Activated CD8-positive, alpha-beta T cell treated with anti-CD3 and anti-CD28 coated beads for 36 hours (primary cell): ENCODE results near the gene ARMC9. TPM values are rescaled to one million over a fixed set of nuclear protein-coding genes. Genes with fewer than 3 reads are reported as not detected.

Experiments
- ATAC-seq: fragments of 200-7000 bp; cut with Tn5 transposase; one replicate; pipeline ENCODE4 v1.10.0; 2021; ENCODE audit warnings: mild to moderate bottlenecking, moderate library complexity
- CTCF ChIA-PET: fragments of 350-600 bp; sonication (Branson Sonifier 250); formaldehyde crosslinking; loops from one replicate; lab custom pipeline; 2021; ENCODE audit warnings: antibody characterized with exemption; lab: Charles Lee
- POLR2A ChIA-PET: fragments of 350-600 bp; sonication (Branson Sonifier 250); formaldehyde crosslinking; loops from one replicate; lab custom pipeline; 2021; ENCODE audit warnings: antibody characterized with exemption; lab: Charles Lee
- DNase-seq: peaks from one replicate; pipeline ENCODE4 v3.0.0-alpha.2; 2020
- H3K27ac Mint-ChIP-seq: one replicate; pipeline ENCODE4 v1.8.0; 2021; ENCODE audit warnings: mild to moderate bottlenecking, mixed read lengths
- H3K27me3 Mint-ChIP-seq: one replicate; pipeline ENCODE4 v1.8.0; 2021; ENCODE audit warnings: mixed read lengths
- H3K36me3 Mint-ChIP-seq: one replicate; pipeline ENCODE4 v1.8.0; 2021; ENCODE audit warnings: low read depth, mixed read lengths
- H3K4me1 Mint-ChIP-seq: one replicate; pipeline ENCODE4 v1.8.0; 2021; ENCODE audit warnings: low read depth, mixed read lengths
- H3K4me3 Mint-ChIP-seq: one replicate; pipeline ENCODE4 v1.8.0; 2021; ENCODE audit warnings: mild to moderate bottlenecking, moderate library complexity, mixed read lengths
- H3K9me3 Mint-ChIP-seq: one replicate; pipeline ENCODE4 v1.8.0; 2021; ENCODE audit warnings: mixed read lengths
- intact Hi-C: fragments of 100-400 bp; cut with micrococcal nuclease; formaldehyde crosslinking; loops from one replicate; pipeline ENCODE4 v1.10.0; 2022
- total RNA-seq, 2 experiments: library from RNA; stranded (reverse); gene quantifications; one replicate each; pipeline ENCODE4 v1.2.3, GENCODE V29; 2021
- TF ChIP-seq, protein P1 (sequence below): fragments of 200-600 bp; IDR thresholded peaks from one replicate; pipeline ENCODE4 v1.8.0; 2022; ENCODE audit warnings: antibody characterized with exemption, mild to moderate bottlenecking

The ARMC9 gene
- total RNA-seq, 2 experiments from 2014 or later, result 2.0 to 2.2 TPM

DNA sequence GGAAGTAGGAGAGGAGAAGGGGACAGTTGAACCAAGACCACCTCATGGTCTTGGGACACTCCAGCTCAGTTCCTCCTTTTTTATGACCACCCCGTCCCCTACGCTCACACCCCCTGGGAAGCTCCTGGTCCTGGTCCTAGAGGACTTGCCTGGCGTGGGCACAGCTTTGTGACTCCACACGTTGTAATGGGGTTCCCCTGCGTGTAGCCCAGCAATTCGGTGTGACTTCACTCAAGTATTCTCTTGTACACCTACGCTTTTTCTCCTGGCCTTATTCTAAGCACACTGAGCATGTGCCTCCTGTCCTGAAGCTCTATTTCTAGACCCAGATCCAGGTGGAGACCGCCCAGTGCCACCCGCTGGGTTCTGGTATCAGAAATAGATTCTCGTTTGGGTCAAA lies 161.0 kb downstream of the ARMC9 start:
- Mint-ChIP-seq H3K27me3 (no peaks in the 10 kb centered on the region), H3K4me3 (no peak overlapping the region), H3K9me3 (no peaks in the 10 kb centered on the region), H3K27ac (no peak overlapping the region), H3K4me1 (peaks cover 7% of the 10 kb centered on the region), H3K36me3 (no peaks in the 10 kb centered on the region)
- intact Hi-C loops, result no loop called here
- CTCF ChIA-PET, result interaction anchor here (1.3 kb wide), 1 partner anchor 132 kb away, joined by 3 read pairs; no protein-coding TSS in a partner anchor
- TF ChIP-seq, protein P1, sequence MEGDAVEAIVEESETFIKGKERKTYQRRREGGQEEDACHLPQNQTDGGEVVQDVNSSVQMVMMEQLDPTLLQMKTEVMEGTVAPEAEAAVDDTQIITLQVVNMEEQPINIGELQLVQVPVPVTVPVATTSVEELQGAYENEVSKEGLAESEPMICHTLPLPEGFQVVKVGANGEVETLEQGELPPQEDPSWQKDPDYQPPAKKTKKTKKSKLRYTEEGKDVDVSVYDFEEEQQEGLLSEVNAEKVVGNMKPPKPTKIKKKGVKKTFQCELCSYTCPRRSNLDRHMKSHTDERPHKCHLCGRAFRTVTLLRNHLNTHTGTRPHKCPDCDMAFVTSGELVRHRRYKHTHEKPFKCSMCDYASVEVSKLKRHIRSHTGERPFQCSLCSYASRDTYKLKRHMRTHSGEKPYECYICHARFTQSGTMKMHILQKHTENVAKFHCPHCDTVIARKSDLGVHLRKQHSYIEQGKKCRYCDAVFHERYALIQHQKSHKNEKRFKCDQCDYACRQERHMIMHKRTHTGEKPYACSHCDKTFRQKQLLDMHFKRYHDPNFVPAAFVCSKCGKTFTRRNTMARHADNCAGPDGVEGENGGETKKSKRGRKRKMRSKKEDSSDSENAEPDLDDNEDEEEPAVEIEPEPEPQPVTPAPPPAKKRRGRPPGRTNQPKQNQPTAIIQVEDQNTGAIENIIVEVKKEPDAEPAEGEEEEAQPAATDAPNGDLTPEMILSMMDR, result no peak
- ATAC-seq, result no peak
- no peak for DNase-seq
- POLR2A ChIA-PET, result interaction anchor here (1.0 kb wide), 1 partner anchor 24 kb away, joined by 3 read pairs; no protein-coding TSS in a partner anchor

DNA sequence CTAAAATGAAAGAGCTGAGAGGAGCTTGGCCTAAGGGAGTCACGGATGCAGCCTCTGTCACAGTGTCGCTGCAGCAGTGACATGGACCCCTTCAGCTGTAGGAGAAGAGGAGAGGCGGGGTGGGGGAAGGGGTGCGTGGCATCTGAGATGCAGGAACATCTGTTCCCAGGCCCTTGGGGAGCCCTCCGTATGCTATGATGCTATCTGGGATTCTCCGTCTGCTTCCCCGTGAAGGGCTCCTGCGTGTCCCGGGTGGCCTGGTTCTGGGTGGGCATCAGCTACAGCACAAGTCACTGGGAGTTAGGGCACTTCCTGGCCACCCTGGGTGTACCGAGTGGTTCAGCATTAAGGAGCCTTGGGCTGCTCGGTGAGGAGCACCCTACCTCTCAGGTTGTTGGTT lies 161.5 kb downstream of the ARMC9 start:
- ChIA-PET POLR2A (interaction anchor here (1.0 kb wide), 1 partner anchor 25 kb away, joined by 3 read pairs; no protein-coding TSS in a partner anchor), CTCF (interaction anchor here (1.3 kb wide), 1 partner anchor 132 kb away, joined by 3 read pairs; no protein-coding TSS in a partner anchor)
- no peaks in the 10 kb centered on the region for H3K27me3 Mint-ChIP-seq

DNA sequence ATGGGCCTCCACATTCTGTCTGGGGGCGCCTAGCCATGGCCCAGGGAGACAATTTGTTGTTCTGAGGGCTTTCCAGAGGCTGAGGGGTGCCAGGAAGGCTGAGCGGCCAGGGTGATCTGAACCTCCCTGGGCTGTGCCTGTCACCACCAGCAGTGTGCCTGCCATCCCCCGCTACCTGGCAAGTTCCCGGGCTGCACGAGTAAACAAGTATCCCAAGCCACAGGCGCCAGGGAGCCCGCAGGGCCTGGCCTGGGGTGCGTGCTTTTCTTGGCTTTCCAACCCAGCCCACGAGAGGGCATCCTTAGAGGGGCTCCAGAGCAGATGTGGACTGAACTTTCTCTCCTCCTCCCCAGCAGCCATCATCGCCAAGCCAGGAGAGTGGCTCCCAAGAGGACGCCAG lies 162.0 kb downstream of the ARMC9 start:
- no peaks in the 10 kb centered on the region for H3K9me3 Mint-ChIP-seq
- peaks cover 7% of the 10 kb centered on the region for H3K4me1 Mint-ChIP-seq
- POLR2A ChIA-PET, result no interaction called here
- DNase-seq (no peak), ATAC-seq (no peak)
- H3K27ac Mint-ChIP-seq, result no peak overlapping the region
- CTCF ChIA-PET, result no interaction called here
- no peaks in the 10 kb centered on the region for H3K36me3 Mint-ChIP-seq
- TF ChIP-seq, protein P1, result no peak
- intact Hi-C loops, result no loop called here
- no peak overlapping the region for H3K4me3 Mint-ChIP-seq
- no peaks in the 10 kb centered on the region for H3K27me3 Mint-ChIP-seq

More for the DNA sequence above, 161.5 kb downstream of the ARMC9 start:
- intact Hi-C loops, result no loop called here
- TF ChIP-seq, protein P1, result no peak
- Mint-ChIP-seq H3K9me3 (no peaks in the 10 kb centered on the region), H3K36me3 (no peaks in the 10 kb centered on the region), H3K27ac (no peak overlapping the region), H3K4me1 (peaks cover 7% of the 10 kb centered on the region), H3K4me3 (no peak overlapping the region)
- no peak for ATAC-seq
- DNase-seq, result no peak

DNA sequence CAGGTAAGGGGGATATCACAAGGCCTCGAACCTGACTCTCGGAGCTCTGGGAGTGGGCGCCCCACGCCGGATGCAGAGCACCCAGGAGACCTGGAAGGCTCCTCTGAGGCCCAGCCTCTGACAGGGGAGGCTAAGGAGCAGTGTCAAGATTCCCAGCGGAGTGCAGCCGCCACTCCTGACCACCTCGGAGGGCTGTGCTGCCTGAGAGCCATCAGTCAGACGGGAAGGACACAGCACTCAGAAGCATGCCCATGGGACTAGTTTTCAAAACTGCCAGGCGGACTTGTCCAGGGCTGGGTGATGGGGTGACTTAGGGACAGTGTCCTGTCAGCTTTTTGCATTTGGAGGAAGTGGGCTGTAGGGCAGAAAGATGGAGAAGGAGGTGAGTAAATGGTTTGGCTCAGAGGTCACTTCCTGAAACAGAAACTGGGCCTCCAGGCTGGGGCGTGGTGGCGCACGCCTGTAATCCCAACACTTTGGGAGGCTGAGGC lies 162.5 kb downstream of the ARMC9 start:
- ChIA-PET CTCF (no interaction called here), POLR2A (interaction anchor here (1.0 kb wide), 1 partner anchor 10 kb away, joined by 3 read pairs; no protein-coding TSS in a partner anchor)
- H3K27ac Mint-ChIP-seq, result no peak overlapping the region
- TF ChIP-seq, protein P1, result no peak
- no peaks in the 10 kb centered on the region for H3K9me3 Mint-ChIP-seq
- no peak for DNase-seq
- H3K27me3 Mint-ChIP-seq, result no peaks in the 10 kb centered on the region
- H3K4me1 Mint-ChIP-seq, result peaks cover 7% of the 10 kb centered on the region
- no peak for ATAC-seq
- intact Hi-C loops, result no loop called here
- no peak overlapping the region for H3K4me3 Mint-ChIP-seq
- H3K36me3 Mint-ChIP-seq, result no peaks in the 10 kb centered on the region

DNA sequence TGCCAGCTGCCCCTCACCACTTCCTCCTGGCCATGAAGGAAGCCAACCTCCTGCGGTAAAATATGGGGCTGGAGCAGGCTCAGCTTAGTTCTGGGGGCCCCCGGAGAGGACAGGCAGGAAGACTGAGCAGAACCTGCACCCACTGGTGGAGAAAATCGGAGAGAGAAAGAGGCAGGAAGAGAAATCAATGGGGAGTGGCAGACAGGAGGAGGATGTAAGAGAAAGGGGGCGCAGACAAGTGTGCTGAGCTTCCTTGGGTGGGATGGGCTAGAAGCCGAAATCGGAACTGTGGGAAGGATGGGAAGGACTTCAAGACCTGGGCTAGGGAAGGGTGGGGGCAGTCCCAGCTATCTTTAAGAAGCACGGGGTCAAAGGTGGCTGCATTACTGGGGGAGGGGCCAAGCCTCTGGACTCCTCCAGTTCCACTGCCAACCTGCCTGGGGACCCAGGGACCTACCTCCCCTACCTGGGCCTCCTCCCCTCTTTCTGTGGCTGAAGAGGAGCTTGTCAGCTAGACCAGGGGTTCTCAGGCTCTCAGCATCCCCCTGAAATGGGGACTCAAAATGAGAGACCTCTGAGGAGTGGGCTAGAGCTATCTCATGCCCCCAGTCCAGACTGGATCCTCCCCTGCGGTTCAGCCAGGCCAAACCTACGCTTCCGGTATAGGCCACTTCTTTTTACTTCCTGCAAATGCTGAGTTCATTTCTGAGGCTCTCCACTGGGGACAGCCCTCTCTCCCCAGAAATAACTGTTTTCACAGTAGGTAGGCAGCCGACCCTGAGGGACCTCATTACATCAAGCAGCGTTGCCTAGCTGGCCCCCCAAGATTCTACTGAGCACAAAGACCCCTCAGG lies 163.5 kb downstream of the ARMC9 start:
- ChIA-PET CTCF (interaction anchor here (0.6 to 1.3 kb wide), 4 partner anchors 15 to 81 kb away, joined by 3 to 4 read pairs (median 4); no protein-coding TSS in a partner anchor), POLR2A (interaction anchor here (0.6 to 1.0 kb wide), 2 partner anchors 9 to 28 kb away, joined by 3 read pairs; no protein-coding TSS in a partner anchor)
- TF ChIP-seq, protein P1, result no peak

More for the DNA sequence above, 163.5 kb downstream of the ARMC9 start:
- intact Hi-C loops, result no loop called here
- peak overlapping the region; percentile 68 for H3K27ac Mint-ChIP-seq
- DNase-seq (peak; percentile 39), ATAC-seq (peak; percentile 86)
- no peaks in the 10 kb centered on the region for H3K9me3 Mint-ChIP-seq
- no peaks in the 10 kb centered on the region for H3K36me3 Mint-ChIP-seq
- no peaks in the 10 kb centered on the region for H3K27me3 Mint-ChIP-seq
- H3K4me3 Mint-ChIP-seq, result no peak overlapping the region
- H3K4me1 Mint-ChIP-seq, result peaks cover 7% of the 10 kb centered on the region
